B cell (primary cell): ENCODE results near the gene VPS26C. TPM values are rescaled to one million over a fixed set of nuclear protein-coding genes. Genes with fewer than 3 reads are reported as not detected.

Source experiments
- ATAC-seq: fragments of 200-7000 bp; cut with Tn5 transposase; one replicate; pipeline ENCODE4 v1.10.0; 2021; ENCODE audit warnings: low read depth, mild to moderate bottlenecking, moderate number of reproducible peaks, moderate library complexity
- CTCF ChIA-PET: fragments of 350-600 bp; sonication (Branson Sonifier 250); formaldehyde crosslinking; loops from one replicate; lab custom pipeline; 2021; ENCODE audit warnings: antibody characterized with exemption, inconsistent platforms; lab: Charles Lee
- POLR2A ChIA-PET: fragments of 350-600 bp; sonication (Branson Sonifier 250); formaldehyde crosslinking; loops from one replicate; lab custom pipeline; 2021; ENCODE audit warnings: antibody characterized with exemption; lab: Charles Lee
- DNase-seq: peaks from one replicate; pipeline ENCODE4 v3.0.0; 2013
- H2AFZ ChIP-seq: 2 replicates; pipeline ENCODE4 v1.6.1; 2012; ENCODE audit warnings: mild to moderate bottlenecking, low read depth, low read length; ENCODE audit not compliant: insufficient read depth, poor library complexity, severe bottlenecking
- H3K27ac ChIP-seq, 2 donors: 1 replicate in 1 of 2; 2 replicates in 1 of 2; pipeline ENCODE4 v1.5.1; 2012 to 2013; ENCODE audit warnings: low read length in 2 of 2, mild to moderate bottlenecking in 2 of 2, moderate library complexity in 1 of 2
- H3K27me3 ChIP-seq, 4 experiments: fragments of 200-600 bp in 1 of 4; sonication (generic) in 1 of 4; replicated peaks in 1 of 4; 1 replicate in 2 of 4; 2 replicates in 2 of 4; pipeline versions ENCODE4 v1.6.1 to v1.7.0; 2013 to 2016; ENCODE audit warnings: low read length in 3 of 4, mild to moderate bottlenecking in 2 of 4, mixed read lengths in 1 of 4, moderate library complexity in 1 of 4; ENCODE audit not compliant: insufficient read depth in 4 of 4, control insufficient read depth in 3 of 4; ENCODE audit errors: control extremely low read depth in 1 of 4
- H3K36me3 ChIP-seq, 2 experiments: replicated peaks in 1 of 2; 1 replicate in 1 of 2; 2 replicates in 1 of 2; pipeline versions ENCODE4 v1.6.1 to v1.7.1; 2013; ENCODE audit warnings: low read length in 1 of 2; ENCODE audit not compliant: insufficient read depth in 2 of 2, control insufficient read depth in 1 of 2; ENCODE audit errors: control extremely low read depth in 1 of 2, extremely low read depth in 1 of 2
- H3K4me1 ChIP-seq, 2 donors: fragments of 200-600 bp in 1 of 2; sonication (generic) in 1 of 2; 1 replicate in 1 of 2; 2 replicates in 1 of 2; pipeline versions ENCODE4 v1.5.1 to v1.6.1; 2013 to 2017; ENCODE audit warnings: low read length in 2 of 2; ENCODE audit not compliant: control insufficient read depth in 2 of 2, insufficient read depth in 2 of 2
- H3K4me2 ChIP-seq: replicated peaks from 2 replicates; pipeline ENCODE3; 2012; ENCODE audit warnings: mild to moderate bottlenecking, low read depth, low read length; ENCODE audit not compliant: poor library complexity, severe bottlenecking
- H3K4me3 ChIP-seq, 5 experiments: fragments of 200-600 bp in 1 of 5; sonication (generic) in 1 of 5; 1 replicate in 3 of 5; 2 replicates in 2 of 5; pipeline versions ENCODE4 v1.5.1 to v1.7.0; 2011 to 2016; ENCODE audit warnings: low read length in 4 of 5, mild to moderate bottlenecking in 4 of 5, low read depth in 2 of 5, control low read depth in 1 of 5, moderate library complexity in 1 of 5; ENCODE audit not compliant: insufficient read depth in 1 of 5; ENCODE audit errors: control extremely low read depth in 1 of 5, extremely low read depth in 1 of 5
- H3K79me2 ChIP-seq: fragments of 200-600 bp; sonication (generic); one replicate; pipeline ENCODE4 v1.6.0; 2016; ENCODE audit warnings: low read length; ENCODE audit not compliant: control insufficient read depth, insufficient read depth
- H3K9ac ChIP-seq: fragments of 200-600 bp; sonication (generic); 2 replicates; pipeline ENCODE4 v1.6.1; 2017; ENCODE audit warnings: mild to moderate bottlenecking, low read length, moderate library complexity
- H3K9me3 ChIP-seq, 3 donors: one replicate each; pipeline versions ENCODE4 v1.6.1 to v1.7.1; 2013; ENCODE audit warnings: low read length in 2 of 3; ENCODE audit not compliant: control insufficient read depth in 2 of 3, insufficient read depth in 1 of 3; ENCODE audit errors: control extremely low read depth in 1 of 3
- H4K20me1 ChIP-seq: 2 replicates; pipeline ENCODE4 v1.6.0; 2012; ENCODE audit warnings: mild to moderate bottlenecking, low read length; ENCODE audit not compliant: insufficient read depth, control insufficient read depth, poor library complexity, severe bottlenecking
- H3K27ac Mint-ChIP-seq: one replicate; pipeline ENCODE4 v1.8.0; 2021; ENCODE audit warnings: mixed read lengths
- H3K27me3 Mint-ChIP-seq: one replicate; pipeline ENCODE4 v1.8.0; 2021; ENCODE audit warnings: mixed read lengths
- H3K4me1 Mint-ChIP-seq: one replicate; pipeline ENCODE4 v1.8.0; 2021; ENCODE audit warnings: mixed read lengths
- H3K4me3 Mint-ChIP-seq: one replicate; pipeline ENCODE4 v1.8.0; 2021; ENCODE audit warnings: mixed read lengths
- H3K9me3 Mint-ChIP-seq: one replicate; pipeline ENCODE4 v1.8.0; 2022; ENCODE audit warnings: mixed read lengths; ENCODE audit not compliant: insufficient read depth
- CTCF ChIP-seq: fragments of 200-600 bp; IDR thresholded peaks from one replicate; pipeline ENCODE4 v1.8.0; 2022; ENCODE audit warnings: antibody characterized with exemption, mild to moderate bottlenecking
- EZH2 ChIP-seq: IDR thresholded peaks from 2 replicates; pipeline ENCODE4 v1.6.1; 2012; ENCODE audit warnings: borderline replicate concordance, low read depth, mild to moderate bottlenecking, moderate library complexity, low read length; ENCODE audit not compliant: insufficient read depth, poor library complexity, severe bottlenecking
- WGBS: methylation state at CpG from one replicate; pipeline ENCODE4 v1.1.5; 2013; ENCODE audit warnings: missing lambda C conversion rate; ENCODE audit not compliant: insufficient coverage; 5-methylcytosine and 5-hydroxymethylcytosine counted together
- intact Hi-C: fragments of 100-400 bp; cut with micrococcal nuclease; formaldehyde crosslinking; loops from one replicate; pipeline ENCODE4 v1.10.0; 2022
- polyA plus RNA-seq: library from polyadenylated mRNA; depleted of rRNA; stranded (reverse); fragments of >200 nt; gene quantifications from 2 replicates; pipeline ENCODE4 v1.2.3, GENCODE V29; 2012
- total RNA-seq, 2 donors: library from RNA; stranded (reverse); fragments of 120-200 nt in 1 of 2; gene quantifications; 1 replicate in 1 of 2; 2 replicates in 1 of 2; pipeline versions ENCODE4 v1.2.3 to v1.2.4, GENCODE V29; 2013 to 2022

Gene VPS26C
- total and polyA plus RNA-seq, 2 donors (not counting 1 experiment from before 2014, with no cell fraction given): 34.3 to 58.6 TPM

GRCh38 chr21:37207441-37208009, 59.6 kb downstream of the VPS26C start:
- DNase-seq (peak; percentile 41), ATAC-seq (peak; percentile 8)
- peaks cover 27 to 34% of the 10 kb centered on the region in 2 donors for H3K4me1 ChIP-seq
- peak overlapping the region; percentile 39 to 79 for H3K27ac ChIP-seq
- H3K79me2 ChIP-seq: no peaks in the 10 kb centered on the region
- H3K4me1 Mint-ChIP-seq: peaks cover 40% of the 10 kb centered on the region
- peak overlapping the region; percentile 78 for H3K27ac Mint-ChIP-seq
- TF ChIP-seq EZH2: no peak
- no peak for TF ChIP-seq CTCF
- POLR2A ChIA-PET: interaction anchor here (0.6 to 1.1 kb wide), 2 partner anchors 60 to 889 kb away, joined by 3 to 5 read pairs; partner anchors contain the start of gene VPS26C
- peaks cover 0 to 4% (median 0%) of the 10 kb centered on the region in 3 donors for H3K9me3 ChIP-seq
- H3K36me3 ChIP-seq: peaks cover 5% of the 10 kb centered on the region in 2 experiments
- H3K9ac ChIP-seq: peak overlapping the region; percentile 64
- H3K27me3 Mint-ChIP-seq: no peaks in the 10 kb centered on the region
- H3K4me3 ChIP-seq: peak overlapping the region in 4 of 5 experiments; percentile 12 to 68 (median 34)
- CTCF ChIA-PET: interaction anchor here (0.7 to 1.1 kb wide), 3 partner anchors 9 to 167 kb away, joined by 3 read pairs; no protein-coding TSS in a partner anchor
- intact Hi-C loops: loop anchor here (1.0 kb wide), 3 partner anchors 14 to 158 kb away; partner anchors contain the start of gene VPS26C
- peak overlapping the region; percentile 57 for H2AFZ ChIP-seq
- 57% methylated on average over 6 of the region's 6 CpGs for WGBS
- H3K4me2 ChIP-seq: peak overlapping the region; percentile 83
- no peaks in the 10 kb centered on the region for H3K27me3 ChIP-seq
- H3K9me3 Mint-ChIP-seq: peaks cover 2% of the 10 kb centered on the region
- H4K20me1 ChIP-seq: no peaks in the 10 kb centered on the region
- H3K4me3 Mint-ChIP-seq: peak overlapping the region; percentile 76

DNA sequence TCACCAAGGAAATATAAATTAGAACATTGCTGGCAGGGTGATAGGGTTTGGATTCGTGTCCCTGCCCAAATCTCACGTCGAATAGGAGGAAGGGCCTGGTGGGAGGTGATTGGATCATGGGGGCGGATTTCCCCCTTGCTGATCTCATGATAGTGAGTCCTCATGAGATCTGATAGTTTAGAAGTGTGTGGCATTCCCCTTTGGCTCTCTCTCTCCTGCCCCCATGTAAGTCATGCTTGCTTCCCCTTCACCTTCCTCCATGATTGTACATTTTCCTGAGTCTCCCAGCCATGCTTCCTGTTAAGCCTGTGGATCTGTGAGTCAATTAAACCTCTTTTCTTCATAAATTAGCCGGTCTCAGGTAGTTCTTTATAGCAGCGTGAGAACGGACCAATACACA, 60.6 kb downstream of the VPS26C start:
- Histone ChIP-seq H3K4me3 (no peak overlapping the region), H3K4me1 (peaks cover 27 to 34% of the 10 kb centered on the region in 2 donors), H3K79me2 (no peaks in the 10 kb centered on the region), H4K20me1 (no peaks in the 10 kb centered on the region), H2AFZ (no peak overlapping the region), H3K9ac (no peak overlapping the region), H3K27ac (no peak overlapping the region), H3K9me3 (peaks cover 0 to 4% (median 0%) of the 10 kb centered on the region in 3 donors), H3K27me3 (no peaks in the 10 kb centered on the region), H3K4me2 (no peak overlapping the region), H3K36me3 (peaks cover 8 to 16% of the 10 kb centered on the region in 2 experiments)
- TF ChIP-seq EZH2 (no peak), CTCF (no peak)
- H3K27ac Mint-ChIP-seq: no peak overlapping the region
- POLR2A ChIA-PET: no interaction called here
- H3K9me3 Mint-ChIP-seq: peaks cover under 1% of the 10 kb centered on the region
- no peak overlapping the region for H3K4me3 Mint-ChIP-seq
- no peaks in the 10 kb centered on the region for H3K27me3 Mint-ChIP-seq
- intact Hi-C loops: no loop called here
- H3K4me1 Mint-ChIP-seq: peaks cover 40% of the 10 kb centered on the region
- DNase-seq (no peak), ATAC-seq (no peak)
- 80% methylated on average over 2 of the region's 7 CpGs for WGBS
- CTCF ChIA-PET: no interaction called here
